Measurements from ENCODE around the gene HSBP1L1. TPM values are rescaled to one million over a fixed set of nuclear protein-coding genes. Genes with fewer than 3 reads are reported as not detected.

Gene HSBP1L1
- total and polyA plus RNA-seq, 2 of the 13 experiments (the other 11 are each of a cell fraction or from before 2014, with no cell fraction given) = 22.6 to 45.1 TPM

GRCh38 chr18:79931475-79931874 is 33.0 kb upstream of the HSBP1L1 start:
- CTCF ChIA-PET (ENCODE audit: low intra/inter-chr PET ratio, low total read pairs) = no interaction called here
- Histone ChIP-seq H3K4me2 (ENCODE audit: low read depth, low read length) (no peak overlapping the region), H3K4me1 (ENCODE audit: insufficient read depth, low read length) (peaks cover 35% of the 10 kb centered on the region), H3K9ac (ENCODE audit: insufficient read depth, low read depth, low read length) (no peak overlapping the region), H3K9me3 (ENCODE audit: low read length) (peaks cover 11% of the 10 kb centered on the region), H3K27ac (ENCODE audit: extremely low read length, insufficient read depth, low read length) (no peak overlapping the region), H3K27me3 (ENCODE audit: control insufficient read depth in 1 of 2, insufficient read depth in 2 of 2, low read length in 2 of 2) (no peaks in the 10 kb centered on the region), H3K36me3 (replicated peaks in 1 of 2; ENCODE audit: control insufficient read depth in 1 of 2, insufficient read depth in 2 of 2, low read length in 2 of 2) (peaks cover 6 to 27% of the 10 kb centered on the region in 2 experiments), H2AFZ (ENCODE audit: low read length) (no peak overlapping the region), H3K79me2 (ENCODE audit: insufficient read depth, low read length) (peaks cover 87% of the 10 kb centered on the region), H4K20me1 (ENCODE audit: insufficient read depth, low read length) (peaks cover 42% of the 10 kb centered on the region), H3K4me3 (replicated peaks in 1 of 3; ENCODE audit: insufficient read depth in 1 of 3, low read depth in 2 of 3, low read length in 3 of 3) (no peak overlapping the region)
- no TSS peak for BruUV-seq (replicated peaks)
- POLR2A ChIA-PET = no interaction called here
- in situ Hi-C loops (cut with HindIII; ENCODE audit: extremely low pct_ligation_motif_present, low pct_unique_long_range_greater_than_20kb) (loop anchor here (10.0 kb wide), 1 partner anchor 173 kb away; the partner anchor contains the start of gene ADNP2), intact Hi-C loops (cut with micrococcal nuclease; ENCODE audit: unreplicated experiment) (no loop called here)
- ATAC-seq (no peak), DNase-seq (ENCODE audit: low spot score) (no peak), FAIRE-seq (no peak)
- TF ChIP-seq MED1 (CRISPR knock-in tag; IDR thresholded peaks at IDR 0.05) (no peak), ARNT2 (CRISPR knock-in tag; IDR thresholded peaks at IDR 0.05; ENCODE audit: low read depth) (no peak)
- WGBS (ENCODE audit: low lambda C conversion rate) = 98% methylated on average over 2 of the region's 2 CpGs

- Histone ChIP-seq H3K36me3 (replicated peaks in 1 of 2; ENCODE audit: control insufficient read depth in 1 of 2, insufficient read depth in 2 of 2, low read length in 2 of 2) (peaks cover 6 to 21% of the 10 kb centered on the region in 2 experiments), H3K27ac (ENCODE audit: extremely low read length, insufficient read depth, low read length) (no peak overlapping the region), H3K4me3 (replicated peaks in 1 of 3; ENCODE audit: insufficient read depth in 1 of 3, low read depth in 2 of 3, low read length in 3 of 3) (no peak overlapping the region), H2AFZ (ENCODE audit: low read length) (no peak overlapping the region), H3K9me3 (ENCODE audit: low read length) (peaks cover 11% of the 10 kb centered on the region), H3K27me3 (ENCODE audit: control insufficient read depth in 1 of 2, insufficient read depth in 2 of 2, low read length in 2 of 2) (no peaks in the 10 kb centered on the region), H3K4me1 (ENCODE audit: insufficient read depth, low read length) (peaks cover 49% of the 10 kb centered on the region), H4K20me1 (ENCODE audit: insufficient read depth, low read length) (peaks cover 28% of the 10 kb centered on the region), H3K9ac (ENCODE audit: insufficient read depth, low read depth, low read length) (no peak overlapping the region), H3K79me2 (ENCODE audit: insufficient read depth, low read length) (peaks cover 89% of the 10 kb centered on the region), H3K4me2 (ENCODE audit: low read depth, low read length) (no peak overlapping the region)
- FAIRE-seq = no peak
- TF ChIP-seq SMAD1 (CRISPR knock-in tag; IDR thresholded peaks at IDR 0.05; ENCODE audit: borderline replicate concordance, low read depth) (no peak), KLF6 (CRISPR knock-in tag; IDR thresholded peaks at IDR 0.05) (no peak)
- CTCF ChIA-PET (ENCODE audit: low intra/inter-chr PET ratio, low total read pairs) = interaction anchor here (1.1 to 2.8 kb wide), 3 partner anchors 32 to 221 kb away, joined by 3 to 23 read pairs (median 8); partner anchors contain the start of gene HSBP1L1
- no peak for ATAC-seq
- intact Hi-C loops (cut with micrococcal nuclease; ENCODE audit: unreplicated experiment) (no loop called here), in situ Hi-C loops (cut with HindIII; ENCODE audit: extremely low pct_ligation_motif_present, low pct_unique_long_range_greater_than_20kb) (loop anchor here (10.0 kb wide), 1 partner anchor 172 kb away; the partner anchor contains the start of gene ADNP2)
- POLR2A ChIA-PET = no interaction called here
- no peak for DNase-seq (ENCODE audit: low spot score)
- no TSS peak for BruUV-seq (replicated peaks)
- 87% methylated on average over 3 of the region's 3 CpGs for WGBS (ENCODE audit: low lambda C conversion rate)
Observed at GRCh38 chr18:79932907-79933306, 31.5 kb upstream of the HSBP1L1 start.

Data from HepG2 (cell line).